Left kidney (tissue), 2 donors: ENCODE measurements around the gene EFCAB8. TPM values are rescaled to one million over a fixed set of nuclear protein-coding genes. Genes with fewer than 3 reads are reported as not detected.

Experiments
- DNase-seq: peaks from one replicate; pipeline ENCODE4 v3.0.0-alpha.2; 2013
- polyA plus RNA-seq: library from polyadenylated mRNA; unstranded; fragments of 120-200 nt; gene quantifications from one replicate; pipeline ENCODE4 v1.2.1, GENCODE V29; 2013; ENCODE audit not compliant: insufficient read length

Gene EFCAB8
- polyA plus RNA-seq, 1 donor, result 0.55 TPM

DNA sequence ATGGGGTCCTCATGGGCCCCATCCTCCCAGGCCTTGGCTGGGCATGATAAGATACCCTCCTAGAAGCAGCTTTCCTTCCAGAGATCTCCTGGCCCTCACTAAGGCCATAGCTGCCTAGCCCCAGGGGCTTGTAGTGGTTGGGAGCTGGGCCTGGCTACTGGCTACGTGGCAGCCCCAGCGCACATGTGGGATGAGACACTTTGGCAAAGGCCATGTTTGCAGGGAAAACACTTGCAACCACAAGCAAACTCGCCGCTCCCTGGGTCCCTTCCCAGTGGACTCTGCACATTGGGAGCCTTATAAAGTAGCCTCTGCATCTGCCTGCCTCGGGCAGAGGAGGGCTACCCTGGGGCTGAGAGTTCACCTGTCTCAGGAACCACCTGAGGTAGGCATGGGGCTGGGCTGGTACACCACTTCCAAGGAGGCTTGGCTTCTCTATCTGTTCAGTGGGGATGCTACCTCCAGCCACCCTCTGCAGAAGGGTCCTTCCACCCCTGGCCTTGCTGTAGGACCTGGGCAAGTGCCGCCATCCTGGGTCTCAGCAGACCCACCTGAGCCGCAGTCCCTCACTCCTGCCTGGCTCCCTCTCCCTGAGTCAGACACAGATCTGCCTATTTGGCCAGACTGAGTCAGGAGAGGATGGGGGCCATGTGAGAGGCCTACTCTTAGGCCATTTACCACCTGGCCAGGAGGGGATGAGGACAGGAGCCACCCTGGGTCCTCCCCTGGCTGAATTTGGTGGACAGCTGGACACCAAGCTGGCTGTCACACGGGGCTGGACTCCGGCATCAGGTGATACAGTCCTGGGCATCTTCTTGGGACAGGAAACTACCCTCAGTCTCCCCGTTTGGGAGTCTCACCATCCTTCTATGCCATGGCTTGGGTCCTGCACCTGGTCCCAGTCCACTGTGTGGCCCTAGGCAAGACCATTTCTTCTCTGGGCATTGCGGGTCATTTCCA is 148.9 kb downstream of the EFCAB8 start, which contains the start of gene BPIFB2:
BPIFB2 (plus strand) TSS at position 329 of the 960 bp plus-strand sequence. CDS start 871 bp downstream, outside the sequence.
- no peak for DNase-seq

DNA sequence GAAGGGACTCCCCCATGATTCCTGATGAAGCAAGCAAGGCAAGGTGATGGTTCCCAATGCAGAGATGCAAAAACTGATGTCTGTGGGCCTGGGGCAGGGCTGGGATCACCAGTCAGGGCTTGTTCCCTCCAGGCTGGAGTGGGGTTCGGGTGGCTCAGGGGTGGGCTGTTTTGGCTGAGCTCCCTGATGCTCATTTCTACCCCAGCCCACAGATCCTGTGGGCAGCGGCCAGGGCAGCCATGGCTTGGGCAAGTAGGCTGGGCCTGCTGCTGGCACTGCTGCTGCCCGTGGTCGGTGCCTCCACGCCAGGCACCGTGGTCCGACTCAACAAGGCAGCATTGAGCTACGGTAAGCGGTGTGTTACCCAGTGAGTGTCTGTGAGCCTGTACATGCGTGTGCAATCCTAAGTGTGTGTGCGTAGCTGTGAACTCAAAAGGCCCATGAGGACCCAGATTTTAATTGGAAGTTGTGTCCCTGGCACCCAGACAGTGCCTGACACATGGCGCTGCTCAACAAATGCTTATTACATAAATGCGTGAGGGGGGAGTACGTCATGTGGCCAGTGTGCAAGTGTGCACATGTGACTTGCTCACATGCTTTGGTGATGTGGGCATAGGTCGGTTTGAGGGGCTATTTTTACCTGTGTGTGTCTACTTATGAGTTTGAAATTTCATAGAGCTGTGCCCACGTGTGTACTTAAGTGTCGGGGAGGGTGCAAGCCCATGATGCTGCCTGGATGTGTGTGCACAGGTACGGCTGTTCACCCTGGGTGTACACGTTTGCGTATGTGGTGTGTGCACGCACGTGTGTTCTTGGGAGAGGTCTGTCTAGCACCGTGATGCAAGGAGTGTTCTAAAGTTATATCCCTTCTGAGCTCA is 149.9 kb downstream of the EFCAB8 start:
- no peak for DNase-seq

DNA sequence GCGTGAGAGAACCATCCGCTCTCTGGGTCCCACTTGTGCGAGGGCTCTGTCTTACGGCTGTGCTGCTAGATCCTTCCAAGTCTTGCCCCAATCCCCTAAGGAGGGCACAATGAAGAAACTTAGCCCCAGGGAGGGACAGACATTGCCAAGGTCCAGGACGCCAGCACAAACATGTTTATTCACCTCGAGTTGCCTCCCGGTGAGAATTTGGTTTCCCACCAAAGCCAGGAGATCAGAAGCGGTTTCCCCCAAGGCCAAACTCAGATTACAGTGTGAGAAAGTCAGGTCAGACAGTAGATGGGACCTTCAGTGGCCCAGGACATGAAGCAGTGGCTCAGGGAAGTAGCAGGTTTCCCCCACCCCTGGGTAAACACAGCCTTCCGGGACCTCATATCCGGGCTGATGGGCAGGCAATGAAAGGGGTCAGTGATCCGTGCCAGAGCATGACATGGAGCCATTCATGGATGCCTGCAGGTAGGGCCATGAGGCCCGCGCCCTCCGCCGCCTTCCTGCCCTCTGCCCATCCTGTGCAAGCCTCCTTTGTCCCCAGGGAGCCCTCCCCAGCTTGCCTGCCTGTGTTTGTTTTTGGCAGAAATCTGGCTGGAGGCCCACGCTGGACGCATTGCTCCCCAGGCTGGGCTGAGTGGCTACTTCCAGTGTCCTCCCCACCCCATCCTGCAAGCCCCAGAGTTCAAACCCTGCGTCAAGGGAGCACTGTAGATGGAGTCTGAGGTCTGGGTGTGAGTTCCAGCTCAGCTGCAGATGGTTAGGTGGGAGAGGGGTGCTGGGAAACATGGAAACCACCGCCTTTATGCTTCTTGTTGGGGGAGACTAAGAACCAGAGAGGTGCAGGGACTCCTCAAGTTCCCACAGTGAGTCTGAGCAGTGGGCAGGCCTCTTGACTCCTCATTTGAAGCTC is 150.8 kb downstream of the EFCAB8 start:
- peak; percentile 18 for DNase-seq

DNA sequence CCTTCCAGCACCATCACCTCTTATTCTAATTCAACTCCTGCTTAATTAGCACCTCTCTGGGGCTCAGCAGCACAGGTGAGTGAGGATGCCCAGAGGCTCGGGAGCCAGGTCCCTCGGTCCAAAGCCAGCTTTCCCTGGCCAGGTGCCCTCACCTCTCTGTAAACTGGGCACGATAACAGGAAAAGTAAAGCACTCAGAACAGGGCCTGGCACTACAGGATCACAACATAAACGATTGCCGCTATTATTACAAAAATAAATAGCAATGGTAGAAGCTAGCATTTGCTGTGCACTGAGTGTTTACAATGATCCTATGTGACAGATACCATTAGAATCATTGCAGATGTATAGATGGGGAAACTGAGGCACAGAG is 151.4 kb downstream of the EFCAB8 start:
- no peak for DNase-seq

DNA sequence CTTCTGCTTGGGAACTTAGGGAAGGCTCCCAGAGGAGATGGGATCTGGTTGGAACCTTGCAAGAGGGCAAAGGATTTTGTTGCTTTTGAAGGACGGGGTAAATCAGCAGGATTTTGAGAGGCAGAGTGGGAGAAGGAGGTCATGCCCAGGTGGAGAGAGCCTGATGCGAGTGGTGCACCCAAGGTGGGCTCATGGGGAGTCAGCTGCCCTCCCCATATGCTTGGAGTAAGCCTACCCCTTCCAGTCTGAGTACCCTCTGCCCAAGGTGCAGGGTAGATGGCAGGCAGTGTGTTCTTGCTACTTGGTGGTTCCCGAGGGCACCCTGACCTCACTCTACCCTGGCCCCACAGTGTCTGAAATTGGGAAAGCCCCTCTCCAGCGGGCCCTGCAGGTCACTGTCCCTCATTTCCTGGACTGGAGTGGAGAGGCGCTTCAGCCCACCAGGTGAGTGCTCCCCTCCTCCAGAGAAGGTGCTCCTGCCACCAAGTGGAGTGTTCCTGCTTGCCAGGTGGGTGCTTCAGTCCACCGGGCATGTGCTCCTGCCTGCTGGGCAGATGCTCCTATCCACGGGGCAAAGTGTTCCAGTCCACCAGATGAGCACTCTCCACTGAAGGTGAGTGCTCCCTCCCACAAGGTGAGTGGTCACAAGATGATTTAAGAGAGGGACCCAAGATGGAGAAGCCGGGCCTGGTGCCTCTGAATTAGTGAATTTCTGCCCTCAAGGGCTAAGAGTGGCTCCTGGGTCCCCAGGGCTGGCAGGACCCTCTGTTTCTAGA is 152.1 kb downstream of the EFCAB8 start:
- DNase-seq, result no peak

Other genes starting within 250 kb of the EFCAB8 start
- 0.23 TPM for gene C20orf203, start 185.0 kb upstream of the EFCAB8 start, polyA plus RNA-seq
- gene COMMD7, start 115.5 kb upstream of the EFCAB8 start, polyA plus RNA-seq, result 69.3 TPM
- gene DNMT3B, start 96.5 kb upstream of the EFCAB8 start, polyA plus RNA-seq, result 10.1 TPM
- 119 TPM for gene MAPRE1, start 39.0 kb upstream of the EFCAB8 start, polyA plus RNA-seq
- not detected for gene SUN5, start 145.5 kb downstream of the EFCAB8 start, polyA plus RNA-seq
- not detected for gene BPIFB2, start 148.8 kb downstream of the EFCAB8 start, polyA plus RNA-seq
- gene BPIFB6, start 172.7 kb downstream of the EFCAB8 start, polyA plus RNA-seq, result not detected
- not detected for gene BPIFB3, start 195.0 kb downstream of the EFCAB8 start, polyA plus RNA-seq
- gene BPIFB4, start 220.7 kb downstream of the EFCAB8 start, polyA plus RNA-seq, result not detected